Activated CD4-positive, alpha-beta T cell treated with anti-CD3 and anti-CD28 coated beads, Interleukin-2, Interleukin-4, amounts not matched to agents 100 ng/mL and 50 ng/mL, durations not matched to agents 16 hours and 8 hours (primary cell): Measurements from ENCODE around the gene RMI2.

Source experiments
- DNase-seq: peaks from one replicate; pipeline ENCODE4 v3.0.0-alpha.2; 2020; ENCODE audit warnings: low spot score

RMI2 gene

GRCh38 chr16:11328172-11329070, 16.8 kb upstream of the RMI2 start:
- DNase-seq, result peak; percentile 85

- peak; percentile 37 for DNase-seq
Observed at GRCh38 chr16:11329071-11329491, 16.2 kb upstream of the RMI2 start.

GRCh38 chr16:11329891-11330290, 15.4 kb upstream of the RMI2 start:
- DNase-seq, result no peak

GRCh38 chr16:11330526-11331237, 14.6 kb upstream of the RMI2 start:
- no peak for DNase-seq

GRCh38 chr16:11331967-11332366, 13.3 kb upstream of the RMI2 start:
- DNase-seq, result no peak

GRCh38 chr16:11333010-11333409, 12.2 kb upstream of the RMI2 start:
- no peak for DNase-seq

- no peak for DNase-seq
Observed at GRCh38 chr16:11333702-11334101, 11.6 kb upstream of the RMI2 start.

GRCh38 chr16:11334831-11335404, 10.3 kb upstream of the RMI2 start:
- no peak for DNase-seq

- no peak for DNase-seq
Observed at GRCh38 chr16:11339075-11339474, 6.2 kb upstream of the RMI2 start.

GRCh38 chr16:11340710-11341109, 4.5 kb upstream of the RMI2 start:
- DNase-seq, result no peak

- DNase-seq, result no peak
Observed at GRCh38 chr16:11341371-11341770, 3.9 kb upstream of the RMI2 start.

- no peak for DNase-seq
Observed at GRCh38 chr16:11342021-11342855, 3.0 kb upstream of the RMI2 start.

GRCh38 chr16:11346700-11347319, 1.6 kb downstream of the RMI2 start:
- DNase-seq, result no peak

GRCh38 chr16:11347831-11348230, 2.6 kb downstream of the RMI2 start:
- no peak for DNase-seq

GRCh38 chr16:11348737-11349598, 3.7 kb downstream of the RMI2 start:
- DNase-seq, result no peak

GRCh38 chr16:11349599-11350276, 4.5 kb downstream of the RMI2 start:
- DNase-seq, result no peak

- DNase-seq, result no peak
Observed at GRCh38 chr16:11350519-11350918, 5.3 kb downstream of the RMI2 start.

GRCh38 chr16:11350921-11351335, 5.7 kb downstream of the RMI2 start:
- DNase-seq, result no peak

GRCh38 chr16:11353158-11353557, 7.9 kb downstream of the RMI2 start:
- no peak for DNase-seq

GRCh38 chr16:11354407-11354732, 9.1 kb downstream of the RMI2 start:
- DNase-seq, result no peak
